ENCODE data around the gene IQGAP3.

IQGAP3 gene

DNA sequence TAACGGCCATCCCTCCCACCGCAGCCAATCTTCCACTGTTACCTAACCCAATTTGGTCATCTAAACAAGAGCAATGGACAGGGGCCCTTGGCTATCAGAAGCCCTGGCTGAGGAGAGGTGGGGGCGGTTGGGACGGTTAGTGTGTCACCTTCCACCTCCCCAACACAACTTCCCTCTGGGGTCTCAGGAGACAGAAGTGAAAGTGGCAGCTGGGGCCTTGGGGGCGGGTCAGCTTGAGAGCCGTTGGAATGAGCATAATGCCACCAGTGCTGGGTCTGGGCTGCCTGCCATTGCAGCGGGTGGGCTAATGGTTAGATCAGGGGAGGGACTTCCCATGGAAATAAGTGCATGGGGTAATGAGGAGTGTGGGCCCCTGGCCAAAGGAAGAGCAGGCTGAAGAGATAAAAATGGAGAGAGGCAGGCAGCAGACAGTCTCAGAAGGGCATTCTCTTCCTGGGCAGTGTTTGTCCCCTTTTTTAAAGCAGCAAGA, 79.7 kb downstream of the IQGAP3 start:
- peak overlapping the region; percentile 99 for H3K27ac Mint-ChIP-seq
- ATAC-seq (replicated peaks) (peak; percentile 57 to 68), DNase-seq (peak; percentile 81)
- H3K4me3 Mint-ChIP-seq, result peak overlapping the region; percentile 84 to 90
- no peaks in the 10 kb centered on the region for H3K27me3 Mint-ChIP-seq
- no peaks in the 10 kb centered on the region for H3K9me3 Mint-ChIP-seq
- H3K36me3 Mint-ChIP-seq, result peaks cover 37 to 60% of the 10 kb centered on the region in 2 donors
- H3K4me1 Mint-ChIP-seq, result peaks cover 94 to 100% of the 10 kb centered on the region in 2 donors

DNA sequence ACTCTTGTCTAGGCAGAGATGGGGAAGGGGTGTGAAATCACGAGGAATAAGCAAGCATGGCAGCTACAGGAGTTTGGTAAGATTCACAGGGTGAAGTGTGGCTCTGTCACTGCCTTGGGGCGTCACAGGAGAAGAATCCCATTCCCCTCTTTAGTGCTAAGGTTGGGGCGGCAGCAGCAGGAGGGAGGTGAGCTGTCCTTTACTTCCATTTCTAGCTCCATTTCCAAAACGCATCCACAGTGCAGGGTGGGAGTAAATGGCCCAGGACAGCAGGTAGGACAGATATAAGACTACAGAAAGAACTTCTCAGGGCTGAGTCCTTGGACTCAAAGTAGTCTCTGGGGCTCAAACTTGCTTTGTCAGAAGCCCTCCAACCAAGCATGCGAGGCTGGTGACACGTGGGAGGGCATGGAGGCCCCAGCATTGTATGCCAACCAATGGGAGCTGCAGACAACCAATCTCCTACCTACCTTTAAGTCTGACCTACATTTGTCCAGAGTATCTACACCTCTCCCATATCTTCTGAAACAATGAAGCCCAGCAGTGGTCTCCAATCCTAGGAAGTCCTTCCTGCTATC, 80.3 kb downstream of the IQGAP3 start:
- H3K27me3 Mint-ChIP-seq, result no peaks in the 10 kb centered on the region
- peak overlapping the region; percentile 99 for H3K27ac Mint-ChIP-seq
- DNase-seq (peak; percentile 43), ATAC-seq (replicated peaks) (peak; percentile 22 to 35)
- H3K4me1 Mint-ChIP-seq, result peaks cover 94 to 100% of the 10 kb centered on the region in 2 donors
- H3K9me3 Mint-ChIP-seq, result no peaks in the 10 kb centered on the region
- peaks cover 35 to 60% of the 10 kb centered on the region in 2 donors for H3K36me3 Mint-ChIP-seq
- peak overlapping the region; percentile 84 to 90 for H3K4me3 Mint-ChIP-seq

DNA sequence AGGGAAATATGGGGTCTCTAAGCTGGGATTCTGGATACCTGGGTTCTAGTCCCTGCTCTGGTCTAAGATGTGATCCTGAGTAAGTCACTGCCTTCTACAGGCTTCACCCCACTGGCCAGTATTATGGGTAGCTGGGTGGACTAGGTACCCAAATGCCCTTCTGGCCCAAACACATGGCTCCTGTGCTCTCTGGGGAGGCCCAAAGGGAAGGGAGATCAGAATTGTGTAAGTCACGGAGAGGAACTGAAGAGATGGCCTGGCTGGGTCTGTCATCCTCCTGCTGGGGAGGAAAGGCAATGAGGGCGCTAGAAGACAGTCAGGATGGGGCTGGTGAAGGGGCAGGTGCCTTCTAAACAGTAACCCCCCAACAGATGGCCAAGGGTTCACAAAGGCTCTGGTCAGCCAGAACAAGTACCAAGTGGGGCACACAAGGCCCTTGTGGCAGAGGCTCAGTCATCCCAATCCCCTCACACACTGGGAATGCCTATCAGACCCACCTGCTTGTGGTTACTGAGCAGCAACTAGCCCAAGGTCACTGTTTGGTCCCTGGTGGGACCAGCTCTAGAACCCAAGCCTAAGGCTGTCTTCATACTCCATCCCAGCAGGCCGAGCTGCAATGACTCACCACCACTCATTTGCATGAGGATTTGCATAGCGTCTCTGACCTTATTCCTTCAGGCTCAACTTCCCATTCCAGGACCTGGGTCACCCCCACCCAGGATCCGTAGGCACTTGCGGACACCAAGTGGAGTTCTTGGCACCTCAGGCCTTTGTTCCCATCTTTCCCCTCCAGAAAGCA, 81.0 kb downstream of the IQGAP3 start:
- Mint-ChIP-seq H3K27ac (peak overlapping the region; percentile 99), H3K4me1 (peaks cover 94 to 100% of the 10 kb centered on the region in 2 donors), H3K27me3 (no peaks in the 10 kb centered on the region), H3K9me3 (no peaks in the 10 kb centered on the region), H3K4me3 (peak overlapping the region; percentile 84 to 90), H3K36me3 (peaks cover 34 to 61% of the 10 kb centered on the region in 2 donors)
- ATAC-seq (replicated peaks), result no peak
- no peak for DNase-seq

DNA sequence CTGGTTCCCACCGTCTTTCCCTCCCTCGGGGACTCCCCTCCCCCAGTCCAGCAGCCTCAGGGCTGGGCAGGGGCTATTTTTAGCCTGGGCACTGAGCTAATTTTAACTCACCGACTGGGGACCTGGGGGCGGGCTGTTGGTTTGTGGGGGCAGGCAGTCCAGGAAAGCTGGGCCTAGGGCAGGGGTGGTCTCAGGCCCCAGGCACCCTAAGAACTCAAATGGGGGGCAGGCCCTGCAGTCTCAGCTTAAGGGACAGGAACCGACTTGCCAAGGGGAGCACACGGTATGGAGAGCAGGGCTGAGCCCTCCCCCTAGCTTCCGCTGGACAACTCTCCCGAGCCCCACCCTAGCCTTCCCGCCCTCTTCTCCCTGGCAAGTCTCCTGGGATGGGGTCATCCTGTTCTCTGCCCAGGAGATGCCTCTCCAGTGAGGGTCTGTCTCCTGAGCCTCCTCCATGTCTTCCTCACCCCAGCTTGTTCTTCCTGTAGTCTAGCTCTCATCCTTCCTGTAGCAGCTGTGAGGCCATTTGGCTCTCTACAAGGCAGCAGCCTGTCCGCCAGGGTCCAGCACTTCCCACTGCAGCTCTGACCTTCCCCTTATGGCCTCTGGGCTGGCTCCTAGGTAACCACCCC, 81.8 kb downstream of the IQGAP3 start:
- H3K9me3 Mint-ChIP-seq, result no peaks in the 10 kb centered on the region
- DNase-seq (no peak), ATAC-seq (replicated peaks) (no peak)
- peak overlapping the region; percentile 99 for H3K27ac Mint-ChIP-seq
- peaks cover 29 to 60% of the 10 kb centered on the region in 2 donors for H3K36me3 Mint-ChIP-seq
- no peaks in the 10 kb centered on the region for H3K27me3 Mint-ChIP-seq
- peak overlapping the region; percentile 84 to 90 for H3K4me3 Mint-ChIP-seq
- peaks cover 87 to 100% of the 10 kb centered on the region in 2 donors for H3K4me1 Mint-ChIP-seq

- H3K4me1 Mint-ChIP-seq, result peaks cover 82 to 100% of the 10 kb centered on the region in 2 donors
- no peaks in the 10 kb centered on the region for H3K9me3 Mint-ChIP-seq
- H3K27me3 Mint-ChIP-seq, result no peaks in the 10 kb centered on the region
- no peak for ATAC-seq (replicated peaks)
- no peak for DNase-seq
- H3K27ac Mint-ChIP-seq, result peak overlapping the region; percentile 99
- peaks cover 24 to 54% of the 10 kb centered on the region in 2 donors for H3K36me3 Mint-ChIP-seq
- peak overlapping the region; percentile 84 to 90 for H3K4me3 Mint-ChIP-seq
Observed at GRCh38 chr1:156489935-156490293, 82.5 kb downstream of the IQGAP3 start.

DNA sequence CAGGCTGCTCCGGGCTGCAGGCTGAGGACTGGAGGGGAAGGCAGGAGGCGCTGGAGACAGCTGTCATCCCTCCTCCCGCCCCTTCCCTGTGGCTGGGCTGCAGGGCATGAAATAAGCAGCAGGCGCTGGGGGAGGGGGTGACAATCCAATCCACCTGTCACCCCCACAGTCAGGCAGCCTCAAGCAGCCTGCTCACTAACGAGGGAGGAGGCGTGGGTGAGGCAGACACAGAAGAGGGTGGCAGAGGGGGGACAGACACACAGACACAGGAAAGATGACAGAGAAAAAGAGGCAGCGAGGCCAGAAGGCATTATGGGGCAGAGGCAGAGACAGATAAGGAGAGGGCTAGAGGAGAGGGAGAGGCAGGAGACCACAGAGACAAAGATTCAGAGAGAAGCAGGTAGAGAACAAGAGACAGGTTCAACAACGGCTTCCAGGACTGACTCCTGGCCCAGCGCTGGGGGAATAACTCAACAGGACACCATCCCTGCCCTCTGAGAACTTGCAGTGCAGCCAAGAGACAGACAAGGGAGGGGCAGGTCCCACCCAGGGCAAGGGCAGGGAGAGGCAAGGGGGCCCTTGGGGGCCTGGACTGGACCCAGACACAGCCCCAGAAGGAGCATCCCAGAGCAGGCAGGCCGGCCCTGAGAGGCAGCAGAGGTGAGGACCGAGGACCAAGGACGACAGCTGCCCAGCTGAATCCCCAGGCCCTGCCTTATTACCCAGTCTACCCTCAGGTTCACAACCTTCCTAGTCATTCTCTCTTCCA, 83.0 kb downstream of the IQGAP3 start:
- DNase-seq, result no peak
- H3K27ac Mint-ChIP-seq, result peak overlapping the region; percentile 99
- H3K9me3 Mint-ChIP-seq, result no peaks in the 10 kb centered on the region
- peak overlapping the region; percentile 84 to 90 for H3K4me3 Mint-ChIP-seq
- ATAC-seq (replicated peaks), result peak; percentile 3 to 8
- no peaks in the 10 kb centered on the region for H3K27me3 Mint-ChIP-seq
- peaks cover 22 to 52% of the 10 kb centered on the region in 2 donors for H3K36me3 Mint-ChIP-seq
- peaks cover 81 to 100% of the 10 kb centered on the region in 2 donors for H3K4me1 Mint-ChIP-seq

DNA sequence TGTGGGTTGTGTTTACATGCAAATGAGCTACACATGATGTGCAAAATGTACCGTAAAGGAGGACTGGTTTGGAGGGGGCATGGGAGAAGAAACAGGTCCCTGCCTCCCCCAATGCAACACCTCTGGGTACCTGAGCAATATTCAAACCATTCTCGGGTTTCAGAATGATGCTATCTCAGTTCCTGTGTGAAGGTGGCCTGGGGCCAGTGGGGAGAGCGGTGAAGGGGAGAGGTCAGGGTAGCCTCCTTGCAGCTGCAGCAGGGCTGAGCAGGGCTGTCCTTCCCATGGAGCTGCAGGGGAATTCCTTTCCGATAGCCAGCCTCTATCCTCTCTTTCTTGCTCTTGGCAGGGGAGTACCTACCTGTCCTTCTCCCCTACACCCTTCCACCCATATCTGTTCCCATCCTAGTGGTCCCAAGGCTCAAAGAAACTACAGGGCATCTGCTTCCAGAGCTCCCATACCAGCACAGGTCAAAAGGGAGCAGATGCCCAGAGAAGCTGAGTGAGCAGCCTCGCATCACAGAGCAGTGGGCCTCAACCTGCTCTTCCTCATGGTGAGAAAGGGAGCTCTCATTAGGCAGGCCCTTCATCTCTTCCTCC, 83.7 kb downstream of the IQGAP3 start:
- DNase-seq (peak; percentile 57), ATAC-seq (replicated peaks) (peak; percentile 61 to 64)
- Mint-ChIP-seq H3K36me3 (peaks cover 21 to 52% of the 10 kb centered on the region in 2 donors), H3K4me3 (peak overlapping the region; percentile 84 to 90), H3K27ac (peak overlapping the region; percentile 99), H3K4me1 (peaks cover 74 to 100% of the 10 kb centered on the region in 2 donors), H3K27me3 (no peaks in the 10 kb centered on the region), H3K9me3 (no peaks in the 10 kb centered on the region)

- DNase-seq (peak; percentile 64), ATAC-seq (replicated peaks) (peak; percentile 72 to 75)
- H3K9me3 Mint-ChIP-seq, result no peaks in the 10 kb centered on the region
- no peaks in the 10 kb centered on the region for H3K27me3 Mint-ChIP-seq
- H3K4me3 Mint-ChIP-seq, result peak overlapping the region; percentile 84 to 90
- peaks cover 72 to 100% of the 10 kb centered on the region in 2 donors for H3K4me1 Mint-ChIP-seq
- H3K27ac Mint-ChIP-seq, result peak overlapping the region; percentile 99
- peaks cover 25 to 55% of the 10 kb centered on the region in 2 donors for H3K36me3 Mint-ChIP-seq
Observed at GRCh38 chr1:156487862-156488261, 84.5 kb downstream of the IQGAP3 start.

DNA sequence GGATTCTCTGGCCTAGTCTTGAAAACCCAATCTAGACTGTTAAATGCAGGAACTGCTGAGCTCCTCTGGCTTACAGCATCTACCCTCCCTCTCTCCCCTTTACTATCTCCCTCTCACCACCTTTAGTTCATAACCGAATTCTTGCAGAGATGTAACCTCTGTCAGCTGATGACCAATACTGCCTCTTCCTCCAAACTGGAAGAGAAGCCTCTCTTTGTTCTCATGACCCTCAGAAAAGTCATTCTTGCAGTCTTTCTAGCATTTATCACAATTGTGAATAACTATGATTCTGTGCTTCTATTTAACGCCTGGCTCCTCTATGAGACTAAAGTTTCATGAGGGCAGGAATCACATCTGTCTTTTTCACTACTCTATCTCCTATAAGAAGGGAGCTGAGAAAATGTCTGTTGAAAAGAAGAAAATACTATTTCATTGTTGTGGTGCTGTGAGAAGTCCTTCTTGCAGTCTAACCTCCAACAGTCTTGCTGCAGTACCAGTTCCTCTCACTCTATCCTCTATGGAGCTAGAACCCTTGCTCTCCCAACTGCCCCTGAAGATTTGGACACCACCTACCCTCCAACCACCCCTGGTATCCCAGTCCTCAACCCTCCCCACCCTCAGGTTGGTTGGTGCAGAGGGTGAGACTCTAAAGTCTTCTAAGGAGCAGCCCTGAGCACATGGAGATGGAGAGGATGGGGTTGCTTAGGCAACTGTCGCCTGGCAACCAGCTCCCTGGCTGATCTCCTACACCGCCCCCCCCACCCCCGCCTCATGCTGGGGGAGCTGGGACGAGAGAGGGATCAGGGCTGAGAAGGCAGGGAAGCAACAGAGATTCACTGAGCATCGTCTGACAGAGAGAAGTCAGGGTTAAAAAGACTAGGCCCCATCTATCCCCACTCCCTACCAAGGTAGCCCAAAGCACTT, 85.7 kb downstream of the IQGAP3 start:
- peaks cover 25 to 55% of the 10 kb centered on the region in 2 donors for H3K36me3 Mint-ChIP-seq
- H3K4me3 Mint-ChIP-seq, result peak overlapping the region; percentile 39 to 43

GRCh38 chr1:156485984-156486383, 86.4 kb downstream of the IQGAP3 start:
- DNase-seq, result no peak
- Mint-ChIP-seq H3K4me3 (no peak overlapping the region), H3K27me3 (no peaks in the 10 kb centered on the region), H3K4me1 (peaks cover 72 to 100% of the 10 kb centered on the region in 2 donors), H3K27ac (no peak overlapping the region), H3K9me3 (no peaks in the 10 kb centered on the region), H3K36me3 (peaks cover 30 to 53% of the 10 kb centered on the region in 2 donors)
- no peak for ATAC-seq (replicated peaks)

More for the DNA sequence above, 85.7 kb downstream of the IQGAP3 start:
- H3K4me1 Mint-ChIP-seq, result peaks cover 72 to 100% of the 10 kb centered on the region in 2 donors
- ATAC-seq (replicated peaks) (no peak), DNase-seq (no peak)
- no peaks in the 10 kb centered on the region for H3K27me3 Mint-ChIP-seq
- H3K9me3 Mint-ChIP-seq, result no peaks in the 10 kb centered on the region
- peak overlapping the region; percentile 99 for H3K27ac Mint-ChIP-seq

DNA sequence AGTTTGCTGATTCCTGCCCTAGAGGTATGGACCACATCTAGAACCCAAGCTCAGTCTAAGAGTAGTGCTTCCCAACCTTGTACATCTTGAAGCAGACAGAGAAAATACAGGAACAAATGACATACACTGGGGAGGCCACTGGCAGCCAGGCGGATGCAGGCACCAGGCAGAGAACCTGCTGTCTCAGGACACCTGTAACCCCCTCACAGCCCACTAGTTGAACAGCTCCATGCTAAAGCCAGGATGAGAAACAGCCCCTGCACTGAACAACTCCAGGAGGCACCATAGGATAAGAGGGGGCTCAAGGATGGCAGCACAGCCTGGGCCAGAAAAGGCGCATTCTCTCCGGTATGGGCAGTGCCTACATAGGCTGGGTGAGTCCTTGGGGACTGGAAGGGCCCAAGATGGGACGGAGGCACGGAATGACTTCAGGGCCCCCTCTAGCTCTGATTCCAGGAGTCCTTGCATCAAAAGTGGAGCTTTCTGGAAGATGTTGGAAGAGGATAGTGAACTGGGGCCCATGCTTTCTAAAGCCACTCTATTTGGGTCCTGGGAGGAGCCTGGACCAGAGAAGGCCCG, 87.8 kb downstream of the IQGAP3 start:
- peaks cover 69 to 97% of the 10 kb centered on the region in 2 donors for H3K4me1 Mint-ChIP-seq
- H3K4me3 Mint-ChIP-seq, result no peak overlapping the region
- H3K27ac Mint-ChIP-seq, result peak overlapping the region; percentile 70
- no peaks in the 10 kb centered on the region for H3K9me3 Mint-ChIP-seq
- H3K27me3 Mint-ChIP-seq, result no peaks in the 10 kb centered on the region
- DNase-seq (no peak), ATAC-seq (replicated peaks) (no peak)
- peaks cover 41 to 63% of the 10 kb centered on the region in 2 donors for H3K36me3 Mint-ChIP-seq

GRCh38 chr1:156483397-156483796, 89.0 kb downstream of the IQGAP3 start:
- ATAC-seq (replicated peaks), result no peak
- Mint-ChIP-seq H3K27ac (peak overlapping the region; percentile 85), H3K4me3 (no peak overlapping the region), H3K36me3 (peaks cover 51 to 72% of the 10 kb centered on the region in 2 donors), H3K27me3 (no peaks in the 10 kb centered on the region), H3K9me3 (no peaks in the 10 kb centered on the region), H3K4me1 (peaks cover 63 to 94% of the 10 kb centered on the region in 2 donors)
- DNase-seq, result no peak
